ENCODE measurements around the gene ARL2BP.
"Not testable (repeated sequence)": the region's sequence is repeated elsewhere in the genome, so short reads cannot be mapped to it uniquely, and the experiment has no call there.

Gene ARL2BP

GRCh38 chr16:57271867-57272495 is 26.9 kb downstream of the ARL2BP start:
- TF ChIP-seq CTCF (IDR thresholded peaks at IDR 0.05; ENCODE audit: extremely low read depth, insufficient read depth, missing control alignments) = no peak
- no peak for DNase-seq (ENCODE audit: low spot score)
- in situ Hi-C loops (cut with MboI; ENCODE audit: low pct_unique_long_range_greater_than_20kb, low sequenced_read_pairs, unreplicated experiment) = no loop called here

DNA sequence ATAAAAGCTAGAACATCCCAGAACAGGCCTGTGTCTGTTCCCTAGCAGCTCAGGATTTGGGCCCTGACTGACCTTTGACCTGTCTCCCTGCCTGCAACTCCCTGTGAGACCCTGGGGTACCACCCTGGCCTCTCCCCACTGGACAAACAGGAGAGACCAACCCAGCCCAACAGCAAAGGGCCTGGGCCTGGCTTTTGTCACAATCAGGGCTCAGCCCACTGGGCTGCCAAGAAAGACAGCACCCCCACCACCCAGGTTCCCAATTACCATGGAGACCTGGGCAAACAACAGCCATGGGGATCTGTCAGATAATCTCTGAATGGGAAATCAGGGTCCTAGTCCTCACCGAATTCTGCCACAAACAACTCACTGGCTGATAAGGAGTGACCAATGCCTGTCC is 28.3 kb downstream of the ARL2BP start:
- TF ChIP-seq CTCF (IDR thresholded peaks at IDR 0.05; ENCODE audit: extremely low read depth, insufficient read depth, missing control alignments) = no peak
- in situ Hi-C loops (cut with MboI; ENCODE audit: low pct_unique_long_range_greater_than_20kb, low sequenced_read_pairs, unreplicated experiment) = no loop called here
- DNase-seq (ENCODE audit: low spot score) = no peak

GRCh38 chr16:57273826-57274225 is 28.8 kb downstream of the ARL2BP start:
- no peak for TF ChIP-seq CTCF (IDR thresholded peaks at IDR 0.05; ENCODE audit: extremely low read depth, insufficient read depth, missing control alignments)
- in situ Hi-C loops (cut with MboI; ENCODE audit: low pct_unique_long_range_greater_than_20kb, low sequenced_read_pairs, unreplicated experiment) = no loop called here

DNA sequence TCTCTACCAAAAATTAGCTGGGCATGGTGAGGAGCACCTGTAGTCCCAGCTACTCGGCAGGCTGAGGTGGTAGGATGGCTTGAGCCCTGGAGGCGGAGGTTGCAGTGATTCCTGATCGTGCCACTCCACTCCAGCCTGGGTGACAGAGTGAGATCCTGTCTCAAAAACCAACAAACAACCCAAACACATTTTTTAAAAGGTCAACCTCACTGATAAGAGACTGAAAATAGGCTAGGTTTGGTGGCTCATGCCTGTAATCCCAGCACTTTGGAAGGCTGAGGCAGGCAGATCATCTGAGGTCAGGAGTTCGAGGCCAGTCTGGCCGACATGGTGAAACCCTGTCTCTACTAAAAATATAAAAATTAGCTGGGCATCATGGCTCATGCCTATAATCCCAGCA is 30.9 kb downstream of the ARL2BP start:
- in situ Hi-C loops (cut with MboI; ENCODE audit: low pct_unique_long_range_greater_than_20kb, low sequenced_read_pairs, unreplicated experiment) = loop anchor here (25.0 kb wide), 1 partner anchor 189 kb away; the partner anchor contains the start of gene CPNE2
- not testable (repeated sequence) for DNase-seq (ENCODE audit: low spot score)

More at GRCh38 chr16:57273826-57274225, 28.8 kb downstream of the ARL2BP start:
- DNase-seq (ENCODE audit: low spot score) = no peak

DNA sequence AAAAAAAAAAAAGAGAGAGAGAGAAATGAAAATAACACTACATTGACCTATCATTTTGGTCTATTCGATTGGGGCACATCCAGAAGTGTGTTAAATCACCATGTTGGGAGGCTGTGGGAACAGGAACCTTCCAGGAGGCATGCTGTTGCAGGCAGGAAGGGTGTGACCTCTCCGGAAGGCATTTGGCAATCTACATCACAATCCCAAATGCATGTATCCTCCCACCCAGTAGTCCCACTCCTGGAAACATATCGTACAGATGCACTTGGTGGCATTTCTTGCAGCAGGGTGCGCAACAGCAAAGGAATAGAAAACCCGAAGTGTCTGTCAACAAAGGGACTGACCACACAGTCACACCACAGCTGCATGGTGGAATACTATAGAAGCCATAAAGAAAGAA is 31.5 kb downstream of the ARL2BP start:
- no peak for TF ChIP-seq CTCF (IDR thresholded peaks at IDR 0.05; ENCODE audit: extremely low read depth, insufficient read depth, missing control alignments)
- in situ Hi-C loops (cut with MboI; ENCODE audit: low pct_unique_long_range_greater_than_20kb, low sequenced_read_pairs, unreplicated experiment) = loop anchor here (25.0 kb wide), 1 partner anchor 189 kb away; the partner anchor contains the start of gene CPNE2
- DNase-seq (ENCODE audit: low spot score) = no peak

GRCh38 chr16:57277586-57277985 is 32.5 kb downstream of the ARL2BP start:
- DNase-seq (ENCODE audit: low spot score) = peak; percentile 32

More at GRCh38 chr16:57277586-57277985, 32.5 kb downstream of the ARL2BP start:
- in situ Hi-C loops (cut with MboI; ENCODE audit: low pct_unique_long_range_greater_than_20kb, low sequenced_read_pairs, unreplicated experiment) = loop anchor here (25.0 kb wide), 1 partner anchor 190 kb away; the partner anchor contains the start of gene CPNE2
- TF ChIP-seq CTCF (IDR thresholded peaks at IDR 0.05; ENCODE audit: extremely low read depth, insufficient read depth, missing control alignments) = no peak
